OCI-LY7 (cell line): ENCODE data around the gene TELO2.

ENCODE experiments used
- EZH2phosphoT487 ChIP-seq: fragments of 200-600 bp; sonication (generic); IDR thresholded peaks from 2 replicates; pipeline ENCODE4 v1.6.1; 2018; ENCODE audit warnings: low read depth, borderline replicate concordance, mild to moderate bottlenecking, mixed run types, antibody characterized with exemption, low read length, moderate library complexity, mixed read lengths
- TF ChIP-seq, protein P1 (sequence below): fragments of 200-600 bp; sonication (generic); conservative IDR thresholded peaks from 2 replicates; pipeline ENCODE4 v1.5.1; 2014; ENCODE audit warnings: mild to moderate bottlenecking, antibody characterized with exemption, low read length, moderate library complexity, mixed read lengths

DNA sequence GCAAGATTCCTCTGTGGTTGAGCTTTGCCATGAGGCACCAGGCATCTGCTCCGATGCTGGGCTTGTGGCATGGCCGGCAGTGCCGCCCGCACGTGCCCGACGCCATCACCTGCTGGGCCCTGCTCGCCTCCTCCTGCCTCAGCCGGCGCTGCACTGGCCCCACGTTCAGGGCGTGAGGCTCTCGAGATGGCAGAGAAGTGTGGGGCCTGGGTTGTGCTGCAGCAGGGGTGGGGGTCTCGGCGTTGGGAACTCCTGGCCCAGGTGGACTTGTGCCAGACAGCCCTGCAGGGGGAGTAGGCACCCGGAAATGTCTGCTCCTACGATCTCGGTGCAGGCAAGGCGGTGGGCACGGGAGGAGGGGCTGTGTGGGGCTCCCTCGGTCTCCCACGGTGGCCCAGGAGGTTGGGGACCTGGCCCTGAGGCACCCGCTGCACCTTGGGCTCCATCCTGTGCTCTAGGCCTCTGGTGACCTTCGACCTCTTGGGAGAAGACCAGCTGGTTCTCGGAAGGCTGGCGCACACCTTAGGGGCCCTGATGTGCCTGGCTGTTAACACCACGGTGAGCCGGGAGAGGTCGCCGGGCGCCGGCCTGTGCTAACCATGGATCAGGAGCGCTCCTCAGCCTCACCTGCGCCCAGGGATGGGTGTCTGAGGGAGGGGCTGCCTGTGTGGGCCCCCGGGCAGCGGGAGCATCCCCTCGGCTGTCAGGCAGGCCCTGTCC is 13.5 kb downstream of the TELO2 start:
- TF ChIP-seq, protein P1, sequence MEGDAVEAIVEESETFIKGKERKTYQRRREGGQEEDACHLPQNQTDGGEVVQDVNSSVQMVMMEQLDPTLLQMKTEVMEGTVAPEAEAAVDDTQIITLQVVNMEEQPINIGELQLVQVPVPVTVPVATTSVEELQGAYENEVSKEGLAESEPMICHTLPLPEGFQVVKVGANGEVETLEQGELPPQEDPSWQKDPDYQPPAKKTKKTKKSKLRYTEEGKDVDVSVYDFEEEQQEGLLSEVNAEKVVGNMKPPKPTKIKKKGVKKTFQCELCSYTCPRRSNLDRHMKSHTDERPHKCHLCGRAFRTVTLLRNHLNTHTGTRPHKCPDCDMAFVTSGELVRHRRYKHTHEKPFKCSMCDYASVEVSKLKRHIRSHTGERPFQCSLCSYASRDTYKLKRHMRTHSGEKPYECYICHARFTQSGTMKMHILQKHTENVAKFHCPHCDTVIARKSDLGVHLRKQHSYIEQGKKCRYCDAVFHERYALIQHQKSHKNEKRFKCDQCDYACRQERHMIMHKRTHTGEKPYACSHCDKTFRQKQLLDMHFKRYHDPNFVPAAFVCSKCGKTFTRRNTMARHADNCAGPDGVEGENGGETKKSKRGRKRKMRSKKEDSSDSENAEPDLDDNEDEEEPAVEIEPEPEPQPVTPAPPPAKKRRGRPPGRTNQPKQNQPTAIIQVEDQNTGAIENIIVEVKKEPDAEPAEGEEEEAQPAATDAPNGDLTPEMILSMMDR, result no peak
- no peak for TF ChIP-seq EZH2phosphoT487
